ENCODE measurements around the gene TBC1D22B. TPM values are rescaled to one million over a fixed set of nuclear protein-coding genes. Genes with fewer than 3 reads are reported as not detected.
A peak's percentile ranks its signal among the peaks of the same experiment; 100 is the strongest.

The TBC1D22B gene
- polyA plus RNA-seq, 1 of the 3 experiments (the other 2 are of a cell fraction): 5.3 TPM

- Histone ChIP-seq H3K9ac (peak overlapping the region; percentile 73), H3K9me2 (no peaks in the 10 kb centered on the region), H3K36me3 (replicated peaks in 1 of 2; ENCODE audit: control insufficient read depth in 1 of 2, insufficient read depth in 2 of 2, low read length in 1 of 2) (no peaks in the 10 kb centered on the region), H4K20me1 (ENCODE audit: insufficient read depth) (no peaks in the 10 kb centered on the region), H3K27ac (ENCODE audit: low read depth in 2 of 2, low read length in 1 of 2) (peak overlapping the region; percentile 91 to 100), H3K79me2 (ENCODE audit: insufficient read depth) (no peaks in the 10 kb centered on the region), H3F3A (replicated peaks; ENCODE audit: insufficient read depth) (peaks cover 41% of the 10 kb centered on the region), H3K4me2 (peak overlapping the region; percentile 25), H3K4me3 (ENCODE audit: low read depth in 2 of 2, low read length in 1 of 2) (no peak overlapping the region), H2AFZ (ENCODE audit: low read depth) (no peak overlapping the region), H3K9me3 (no peaks in the 10 kb centered on the region), H3K27me3 (ENCODE audit: insufficient read depth) (no peaks in the 10 kb centered on the region), H3K4me1 (ENCODE audit: control insufficient read depth in 1 of 2, insufficient read depth in 2 of 2, low read depth in 1 of 2, low read length in 1 of 2) (peaks cover 24 to 30% of the 10 kb centered on the region in 2 experiments)
- POLR2A ChIA-PET: no interaction called here
- CTCF ChIA-PET: no interaction called here
- TF ChIP-seq FOXM1 (IDR thresholded peaks at IDR 0.05; ENCODE audit: low read depth) (0 out of 2 replicates have a peak, but pooled peaks have one; percentile 8), USF2 (IDR thresholded peaks at IDR 0.05; ENCODE audit: borderline replicate concordance, low read depth, low read length) (no peak), MXI1 (IDR thresholded peaks at IDR 0.05; ENCODE audit: low read depth, low read length) (no peak), EP300 (IDR thresholded peaks at IDR 0.05; ENCODE audit: borderline replicate concordance in 1 of 2, low read depth in 1 of 2, low read length in 1 of 2) (peak in 1 of 2 experiments; percentile 84; a peak in 1 of 4 replicates), RXRA (IDR thresholded peaks at IDR 0.05; ENCODE audit: borderline replicate concordance, low read depth) (peak; percentile 87; the same call in 1 of the 2 replicates), SIN3A (IDR thresholded peaks at IDR 0.05; ENCODE audit: borderline replicate concordance, low read depth, low read length) (peak; percentile 39; the same call in 1 of the 2 replicates), PBX3 (IDR thresholded peaks at IDR 0.05) (peak; percentile 87), USF1 (IDR thresholded peaks at IDR 0.05; ENCODE audit: borderline replicate concordance, low read depth) (no peak), NFIC (IDR thresholded peaks at IDR 0.05; ENCODE audit: borderline replicate concordance) (peak; percentile 99), JUND (IDR thresholded peaks at IDR 0.05) (peak; percentile 53), TCF12 (IDR thresholded peaks at IDR 0.05) (peak; percentile 94), MAX (IDR thresholded peaks at IDR 0.05; ENCODE audit: low read depth) (peak; percentile 84), GATA2 (CRISPR knock-in tag; IDR thresholded peaks at IDR 0.05) (no peak), YY1 (IDR thresholded peaks at IDR 0.05; ENCODE audit: low read depth) (0 out of 2 replicates have a peak, but pooled peaks have one; percentile 13), REST (IDR thresholded peaks at IDR 0.05; ENCODE audit: low read depth, low read length) (peak; percentile 41; the same call in 1 of the 2 replicates), POLR2AphosphoS5 (IDR thresholded peaks at IDR 0.05; ENCODE audit: low read depth, low read length) (peak; percentile 53)
- no peak for DNase-seq
- 64% methylated on average over 6 of the region's 6 CpGs for WGBS (ENCODE audit: low lambda C conversion rate)
These were observed 12.9 kb upstream of the TBC1D22B start for GRCh38 chr6:37244430-37245310.
